HEK293 (cell line): Measurements from ENCODE around the gene ITPRID2.

ENCODE experiments used
- CTCF ChIA-PET: fragments of 350-600 bp; formaldehyde crosslinking; extraction: SDS; loops from one replicate; lab custom pipeline; 2021; ENCODE audit warnings: antibody characterized with exemption; lab: Yijun Ruan, JAX
- POLR2A ChIA-PET: fragments of 300-600 bp; formaldehyde crosslinking; extraction: SDS; loops from one replicate; lab custom pipeline; 2020; ENCODE audit warnings: antibody characterized with exemption, inconsistent platforms; lab: Yijun Ruan, JAX
- H3K27ac ChIP-seq: fragments of 200-500 bp; sonication (Bioruptor generic); 2 replicates; pipeline ENCODE4 v1.5.1; 2014; ENCODE audit warnings: low read depth, low read length, control low read depth, inconsistent platforms; ENCODE audit errors: extremely low read depth
- H3K36me3 ChIP-seq, 2 experiments: fragments of 200-500 bp in 1 of 2; sonication (Bioruptor generic) in 1 of 2; 1 replicate in 1 of 2; 2 replicates in 1 of 2; pipeline ENCODE4 v1.5.1; 2014 to 2017; ENCODE audit warnings: inconsistent platforms in 2 of 2, low read length in 2 of 2; ENCODE audit not compliant: control insufficient read depth in 2 of 2, insufficient read depth in 1 of 2
- H3K4me1 ChIP-seq: fragments of 200-500 bp; sonication (Bioruptor generic); 2 replicates; pipeline ENCODE4 v1.5.1; 2014; ENCODE audit warnings: mild to moderate bottlenecking, low read length, inconsistent platforms; ENCODE audit not compliant: control insufficient read depth, insufficient read depth
- H3K4me3 ChIP-seq: 2 replicates; pipeline ENCODE4 v1.5.1; 2011; ENCODE audit warnings: low read depth, mild to moderate bottlenecking, control low read depth, low read length, moderate library complexity
- H3K9me3 ChIP-seq: fragments of 200-500 bp; sonication (Bioruptor generic); 2 replicates; pipeline ENCODE4 v1.5.1; 2014; ENCODE audit warnings: low read depth, low read length, inconsistent platforms; ENCODE audit not compliant: control insufficient read depth, insufficient read depth
- FEZF1 ChIP-seq: fragments of 450-650 bp; formaldehyde crosslinking; IDR thresholded peaks from 2 replicates; pipeline ENCODE4 v1.5.1; 2016; ENCODE audit warnings: missing biosample characterization, missing genetic modification characterization
- GFI1B ChIP-seq: fragments of 450-650 bp; formaldehyde crosslinking; IDR thresholded peaks from 2 replicates; pipeline ENCODE4 v1.5.1; 2016; ENCODE audit warnings: missing biosample characterization, missing genetic modification characterization
- HOXC10 ChIP-seq: sonication (generic); formaldehyde crosslinking; IDR thresholded peaks from 2 replicates; pipeline ENCODE4 v1.8.1; 2023; ENCODE audit warnings: mild to moderate bottlenecking, missing genetic modification reagents
- MEIS1 ChIP-seq: sonication (generic); formaldehyde crosslinking; IDR thresholded peaks from 2 replicates; pipeline ENCODE4 v1.8.1; 2022; ENCODE audit warnings: missing genetic modification reagents, mild to moderate bottlenecking, borderline replicate concordance
- SCRT2 ChIP-seq: fragments of 450-650 bp; formaldehyde crosslinking; IDR thresholded peaks from 2 replicates; pipeline ENCODE4 v1.5.1; 2016; ENCODE audit warnings: missing biosample characterization, missing genetic modification characterization
- SP7 ChIP-seq: fragments of 450-650 bp; formaldehyde crosslinking; IDR thresholded peaks from 2 replicates; pipeline ENCODE4 v1.5.1; 2016; ENCODE audit warnings: missing biosample characterization, missing genetic modification characterization
- TCF7L2 ChIP-seq: IDR thresholded peaks from 2 replicates; pipeline ENCODE4 v1.6.1; 2011; ENCODE audit warnings: low read depth, mild to moderate bottlenecking, inconsistent platforms, low read length, moderate library complexity, borderline replicate concordance
- ZNF132 ChIP-seq: fragments of 450-650 bp; formaldehyde crosslinking; IDR thresholded peaks from 2 replicates; pipeline ENCODE4 v1.5.1; 2017; ENCODE audit warnings: missing biosample characterization, missing genetic modification characterization, borderline replicate concordance
- ZNF157 ChIP-seq: fragments of 450-650 bp; formaldehyde crosslinking; IDR thresholded peaks from 2 replicates; pipeline ENCODE4 v1.5.1; 2016; ENCODE audit warnings: missing biosample characterization, missing genetic modification characterization
- ZNF223 ChIP-seq: fragments of 450-650 bp; formaldehyde crosslinking; IDR thresholded peaks from 2 replicates; pipeline ENCODE4 v1.5.1; 2016; ENCODE audit warnings: missing biosample characterization, missing genetic modification characterization
- ZNF426 ChIP-seq: fragments of 450-650 bp; formaldehyde crosslinking; IDR thresholded peaks from 2 replicates; pipeline ENCODE4 v1.5.1; 2017; ENCODE audit warnings: missing biosample characterization, missing genetic modification characterization, mild to moderate bottlenecking, inconsistent platforms, moderate library complexity
- ZNF48 ChIP-seq: fragments of 450-650 bp; formaldehyde crosslinking; IDR thresholded peaks from 2 replicates; pipeline ENCODE4 v1.5.1; 2016; ENCODE audit warnings: missing biosample characterization, missing genetic modification characterization
- ZNF529 ChIP-seq: fragments of 450-650 bp; formaldehyde crosslinking; IDR thresholded peaks from 2 replicates; pipeline ENCODE4 v1.5.1; 2017; ENCODE audit warnings: missing genetic modification characterization, missing biosample characterization; ENCODE audit not compliant: insufficient replicate concordance
- ZNF530 ChIP-seq: fragments of 450-650 bp; formaldehyde crosslinking; IDR thresholded peaks from 2 replicates; pipeline ENCODE4 v1.5.1; 2016; ENCODE audit warnings: low read depth, missing biosample characterization, missing genetic modification characterization
- ZNF555 ChIP-seq: fragments of 450-650 bp; formaldehyde crosslinking; conservative IDR thresholded peaks from 2 replicates; pipeline ENCODE4 v1.5.1; 2017; ENCODE audit warnings: missing biosample characterization, mild to moderate bottlenecking, missing genetic modification characterization, inconsistent platforms
- ZNF561 ChIP-seq: fragments of 450-650 bp; IDR thresholded peaks from 2 replicates; pipeline ENCODE4 v1.5.1; 2018; ENCODE audit warnings: missing biosample characterization, missing genetic modification characterization, borderline replicate concordance
- ZNF624 ChIP-seq: fragments of 450-650 bp; formaldehyde crosslinking; IDR thresholded peaks from 2 replicates; pipeline ENCODE4 v1.5.1; 2017; ENCODE audit warnings: missing biosample characterization, missing genetic modification characterization
- ZNF660 ChIP-seq: fragments of 450-650 bp; IDR thresholded peaks from 2 replicates; pipeline ENCODE4 v1.5.1; 2018; ENCODE audit warnings: missing biosample characterization, mild to moderate bottlenecking, missing genetic modification characterization
- ZNF670 ChIP-seq: fragments of 450-650 bp; formaldehyde crosslinking; IDR thresholded peaks from 2 replicates; pipeline ENCODE4 v1.5.1; 2016; ENCODE audit warnings: missing biosample characterization, missing genetic modification characterization, low read depth
- ZNF776 ChIP-seq: fragments of 450-650 bp; formaldehyde crosslinking; IDR thresholded peaks from 2 replicates; pipeline ENCODE4 v1.5.0; 2017; ENCODE audit warnings: missing biosample characterization, missing genetic modification characterization, borderline replicate concordance
- ZNF792 ChIP-seq: fragments of 450-650 bp; formaldehyde crosslinking; IDR thresholded peaks from 2 replicates; pipeline ENCODE4 v1.5.1; 2016; ENCODE audit warnings: missing biosample characterization, missing genetic modification characterization
- ZNF837 ChIP-seq: fragments of 450-650 bp; formaldehyde crosslinking; IDR thresholded peaks from 2 replicates; pipeline ENCODE4 v1.5.1; 2016; ENCODE audit warnings: missing biosample characterization, missing genetic modification characterization
- TF ChIP-seq, protein P1 (sequence below): fragments of 450-650 bp; formaldehyde crosslinking; IDR thresholded peaks from 2 replicates; pipeline ENCODE4 v1.5.1; 2017; ENCODE audit warnings: missing biosample characterization, missing genetic modification characterization
- TF ChIP-seq, protein P2 (sequence below): fragments of 450-650 bp; formaldehyde crosslinking; IDR thresholded peaks from 2 replicates; pipeline ENCODE4 v1.5.1; 2017; ENCODE audit warnings: missing biosample characterization, missing genetic modification characterization
- TF ChIP-seq, protein P3 (sequence below): fragments of 450-650 bp; formaldehyde crosslinking; IDR thresholded peaks from 2 replicates; pipeline ENCODE4 v1.5.1; 2016; ENCODE audit warnings: missing biosample characterization, missing genetic modification characterization
- TF ChIP-seq, protein P4 (sequence below): fragments of 450-650 bp; formaldehyde crosslinking; IDR thresholded peaks from 2 replicates; pipeline ENCODE4 v1.5.1; 2016; ENCODE audit warnings: missing biosample characterization, missing genetic modification characterization, borderline replicate concordance

Gene ITPRID2

DNA sequence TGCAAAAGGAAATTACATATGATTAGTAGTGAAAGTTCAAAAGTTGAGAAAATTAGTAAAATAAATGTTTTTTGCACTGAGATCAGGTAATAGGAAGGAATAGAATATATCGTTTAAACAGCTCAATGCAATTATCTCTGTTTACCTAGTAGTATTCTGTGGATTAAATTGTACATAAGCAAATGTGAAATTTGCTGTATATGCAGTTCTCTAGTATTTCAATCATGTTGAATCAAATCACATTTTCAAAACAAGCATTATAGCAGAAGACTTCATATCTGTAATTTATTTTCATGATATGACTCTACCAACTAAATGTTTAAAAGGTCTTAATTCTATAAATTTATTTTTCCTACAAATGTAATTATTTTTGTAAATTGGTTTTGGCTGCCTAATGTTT, 31.6 kb downstream of the ITPRID2 start:
- Histone ChIP-seq H3K36me3 (peaks cover 35 to 72% of the 10 kb centered on the region in 2 experiments), H3K27ac (no peak overlapping the region), H3K4me3 (no peak overlapping the region)
- TF ChIP-seq MEIS1, result no peak
- no peak for TF ChIP-seq ZNF660 (tag by site-specific recombination)
- no peak for TF ChIP-seq ZNF223 (tag by site-specific recombination)
- TF ChIP-seq HOXC10 (CRISPR knock-in tag), result no peak
- TF ChIP-seq ZNF670, result no peak
- TF ChIP-seq GFI1B (tag by site-specific recombination), result no peak
- TF ChIP-seq ZNF555, result no peak
- TF ChIP-seq SCRT2 (tag by site-specific recombination), result no peak
- no peak for TF ChIP-seq ZNF48 (tag by site-specific recombination)
- no peak for TF ChIP-seq ZNF426
- TF ChIP-seq, protein P1, sequence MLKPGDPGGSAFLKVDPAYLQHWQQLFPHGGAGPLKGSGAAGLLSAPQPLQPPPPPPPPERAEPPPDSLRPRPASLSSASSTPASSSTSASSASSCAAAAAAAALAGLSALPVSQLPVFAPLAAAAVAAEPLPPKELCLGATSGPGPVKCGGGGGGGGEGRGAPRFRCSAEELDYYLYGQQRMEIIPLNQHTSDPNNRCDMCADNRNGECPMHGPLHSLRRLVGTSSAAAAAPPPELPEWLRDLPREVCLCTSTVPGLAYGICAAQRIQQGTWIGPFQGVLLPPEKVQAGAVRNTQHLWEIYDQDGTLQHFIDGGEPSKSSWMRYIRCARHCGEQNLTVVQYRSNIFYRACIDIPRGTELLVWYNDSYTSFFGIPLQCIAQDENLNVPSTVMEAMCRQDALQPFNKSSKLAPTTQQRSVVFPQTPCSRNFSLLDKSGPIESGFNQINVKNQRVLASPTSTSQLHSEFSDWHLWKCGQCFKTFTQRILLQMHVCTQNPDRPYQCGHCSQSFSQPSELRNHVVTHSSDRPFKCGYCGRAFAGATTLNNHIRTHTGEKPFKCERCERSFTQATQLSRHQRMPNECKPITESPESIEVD (tag by site-specific recombination), result no peak
- TF ChIP-seq ZNF157 (tag by site-specific recombination), result no peak
- no peak for TF ChIP-seq ZNF837
- no peak for TF ChIP-seq ZNF529 (tag by site-specific recombination)
- TF ChIP-seq FEZF1 (tag by site-specific recombination), result no peak
- TF ChIP-seq, protein P2, sequence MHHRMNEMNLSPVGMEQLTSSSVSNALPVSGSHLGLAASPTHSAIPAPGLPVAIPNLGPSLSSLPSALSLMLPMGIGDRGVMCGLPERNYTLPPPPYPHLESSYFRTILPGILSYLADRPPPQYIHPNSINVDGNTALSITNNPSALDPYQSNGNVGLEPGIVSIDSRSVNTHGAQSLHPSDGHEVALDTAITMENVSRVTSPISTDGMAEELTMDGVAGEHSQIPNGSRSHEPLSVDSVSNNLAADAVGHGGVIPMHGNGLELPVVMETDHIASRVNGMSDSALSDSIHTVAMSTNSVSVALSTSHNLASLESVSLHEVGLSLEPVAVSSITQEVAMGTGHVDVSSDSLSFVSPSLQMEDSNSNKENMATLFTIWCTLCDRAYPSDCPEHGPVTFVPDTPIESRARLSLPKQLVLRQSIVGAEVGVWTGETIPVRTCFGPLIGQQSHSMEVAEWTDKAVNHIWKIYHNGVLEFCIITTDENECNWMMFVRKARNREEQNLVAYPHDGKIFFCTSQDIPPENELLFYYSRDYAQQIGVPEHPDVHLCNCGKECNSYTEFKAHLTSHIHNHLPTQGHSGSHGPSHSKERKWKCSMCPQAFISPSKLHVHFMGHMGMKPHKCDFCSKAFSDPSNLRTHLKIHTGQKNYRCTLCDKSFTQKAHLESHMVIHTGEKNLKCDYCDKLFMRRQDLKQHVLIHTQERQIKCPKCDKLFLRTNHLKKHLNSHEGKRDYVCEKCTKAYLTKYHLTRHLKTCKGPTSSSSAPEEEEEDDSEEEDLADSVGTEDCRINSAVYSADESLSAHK (tag by site-specific recombination), result no peak
- no peak for TF ChIP-seq ZNF624 (tag by site-specific recombination)
- TF ChIP-seq ZNF776 (tag by site-specific recombination), result no peak
- TF ChIP-seq, all 188 proteins: peak for 0
- CTCF ChIA-PET, result interaction anchor here (0.6 to 0.7 kb wide), 2 partner anchors 83 to 571 kb away, joined by 3 read pairs; no protein-coding TSS in a partner anchor
- POLR2A ChIA-PET, result no interaction called here
- Histone ChIP-seq H3K4me1 (no peaks in the 10 kb centered on the region), H3K9me3 (no peaks in the 10 kb centered on the region)

DNA sequence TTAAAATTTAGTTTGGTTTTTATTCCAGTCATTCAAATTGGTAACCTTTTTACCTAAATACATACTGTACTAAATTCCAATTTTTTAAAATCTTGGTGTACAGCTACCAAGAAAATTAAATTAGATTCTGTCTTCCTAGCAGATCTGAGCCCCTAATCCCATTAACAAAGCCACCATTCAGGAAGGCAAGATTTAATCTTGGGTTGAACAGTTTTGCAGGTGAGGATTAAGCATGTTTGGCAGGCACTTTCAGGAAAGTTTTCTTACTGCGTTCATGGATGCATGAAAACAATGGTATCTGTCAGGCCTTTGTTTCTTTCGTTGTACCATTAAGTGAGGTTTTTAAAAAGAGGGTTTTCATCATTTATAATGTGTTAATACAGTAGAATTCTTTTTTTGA, 32.8 kb downstream of the ITPRID2 start:
- H3K27ac ChIP-seq, result no peak overlapping the region
- POLR2A ChIA-PET, result no interaction called here
- CTCF ChIA-PET, result no interaction called here
- H3K4me3 ChIP-seq, result no peak overlapping the region
- peaks cover 34 to 61% of the 10 kb centered on the region in 2 experiments for H3K36me3 ChIP-seq
- H3K9me3 ChIP-seq, result no peaks in the 10 kb centered on the region
- no peaks in the 10 kb centered on the region for H3K4me1 ChIP-seq
- TF ChIP-seq SP7 (tag by site-specific recombination), result no peak
- no peak for TF ChIP-seq ZNF132
- TF ChIP-seq ZNF792 (tag by site-specific recombination), result no peak
- TF ChIP-seq, protein P3, sequence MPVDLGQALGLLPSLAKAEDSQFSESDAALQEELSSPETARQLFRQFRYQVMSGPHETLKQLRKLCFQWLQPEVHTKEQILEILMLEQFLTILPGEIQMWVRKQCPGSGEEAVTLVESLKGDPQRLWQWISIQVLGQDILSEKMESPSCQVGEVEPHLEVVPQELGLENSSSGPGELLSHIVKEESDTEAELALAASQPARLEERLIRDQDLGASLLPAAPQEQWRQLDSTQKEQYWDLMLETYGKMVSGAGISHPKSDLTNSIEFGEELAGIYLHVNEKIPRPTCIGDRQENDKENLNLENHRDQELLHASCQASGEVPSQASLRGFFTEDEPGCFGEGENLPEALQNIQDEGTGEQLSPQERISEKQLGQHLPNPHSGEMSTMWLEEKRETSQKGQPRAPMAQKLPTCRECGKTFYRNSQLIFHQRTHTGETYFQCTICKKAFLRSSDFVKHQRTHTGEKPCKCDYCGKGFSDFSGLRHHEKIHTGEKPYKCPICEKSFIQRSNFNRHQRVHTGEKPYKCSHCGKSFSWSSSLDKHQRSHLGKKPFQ (tag by site-specific recombination), result no peak
- TF ChIP-seq ZNF561 (tag by site-specific recombination), result no peak
- TF ChIP-seq, protein P4, sequence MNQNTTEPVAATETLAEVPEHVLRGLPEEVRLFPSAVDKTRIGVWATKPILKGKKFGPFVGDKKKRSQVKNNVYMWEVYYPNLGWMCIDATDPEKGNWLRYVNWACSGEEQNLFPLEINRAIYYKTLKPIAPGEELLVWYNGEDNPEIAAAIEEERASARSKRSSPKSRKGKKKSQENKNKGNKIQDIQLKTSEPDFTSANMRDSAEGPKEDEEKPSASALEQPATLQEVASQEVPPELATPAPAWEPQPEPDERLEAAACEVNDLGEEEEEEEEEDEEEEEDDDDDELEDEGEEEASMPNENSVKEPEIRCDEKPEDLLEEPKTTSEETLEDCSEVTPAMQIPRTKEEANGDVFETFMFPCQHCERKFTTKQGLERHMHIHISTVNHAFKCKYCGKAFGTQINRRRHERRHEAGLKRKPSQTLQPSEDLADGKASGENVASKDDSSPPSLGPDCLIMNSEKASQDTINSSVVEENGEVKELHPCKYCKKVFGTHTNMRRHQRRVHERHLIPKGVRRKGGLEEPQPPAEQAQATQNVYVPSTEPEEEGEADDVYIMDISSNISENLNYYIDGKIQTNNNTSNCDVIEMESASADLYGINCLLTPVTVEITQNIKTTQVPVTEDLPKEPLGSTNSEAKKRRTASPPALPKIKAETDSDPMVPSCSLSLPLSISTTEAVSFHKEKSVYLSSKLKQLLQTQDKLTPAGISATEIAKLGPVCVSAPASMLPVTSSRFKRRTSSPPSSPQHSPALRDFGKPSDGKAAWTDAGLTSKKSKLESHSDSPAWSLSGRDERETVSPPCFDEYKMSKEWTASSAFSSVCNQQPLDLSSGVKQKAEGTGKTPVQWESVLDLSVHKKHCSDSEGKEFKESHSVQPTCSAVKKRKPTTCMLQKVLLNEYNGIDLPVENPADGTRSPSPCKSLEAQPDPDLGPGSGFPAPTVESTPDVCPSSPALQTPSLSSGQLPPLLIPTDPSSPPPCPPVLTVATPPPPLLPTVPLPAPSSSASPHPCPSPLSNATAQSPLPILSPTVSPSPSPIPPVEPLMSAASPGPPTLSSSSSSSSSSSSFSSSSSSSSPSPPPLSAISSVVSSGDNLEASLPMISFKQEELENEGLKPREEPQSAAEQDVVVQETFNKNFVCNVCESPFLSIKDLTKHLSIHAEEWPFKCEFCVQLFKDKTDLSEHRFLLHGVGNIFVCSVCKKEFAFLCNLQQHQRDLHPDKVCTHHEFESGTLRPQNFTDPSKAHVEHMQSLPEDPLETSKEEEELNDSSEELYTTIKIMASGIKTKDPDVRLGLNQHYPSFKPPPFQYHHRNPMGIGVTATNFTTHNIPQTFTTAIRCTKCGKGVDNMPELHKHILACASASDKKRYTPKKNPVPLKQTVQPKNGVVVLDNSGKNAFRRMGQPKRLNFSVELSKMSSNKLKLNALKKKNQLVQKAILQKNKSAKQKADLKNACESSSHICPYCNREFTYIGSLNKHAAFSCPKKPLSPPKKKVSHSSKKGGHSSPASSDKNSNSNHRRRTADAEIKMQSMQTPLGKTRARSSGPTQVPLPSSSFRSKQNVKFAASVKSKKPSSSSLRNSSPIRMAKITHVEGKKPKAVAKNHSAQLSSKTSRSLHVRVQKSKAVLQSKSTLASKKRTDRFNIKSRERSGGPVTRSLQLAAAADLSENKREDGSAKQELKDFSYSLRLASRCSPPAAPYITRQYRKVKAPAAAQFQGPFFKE (tag by site-specific recombination), result no peak
- no peak for TF ChIP-seq TCF7L2
- TF ChIP-seq ZNF530, result no peak
